Lower leg skin (tissue), 3 donors: ENCODE measurements around the gene ELN.

Experiments
- POLR2A ChIP-seq, 2 donors: fragments of 450-650 bp; IDR thresholded peaks; one replicate each; pipeline ENCODE4 v1.6.1; 2016 to 2017; ENCODE audit warnings: antibody characterized with exemption in 2 of 2, mild to moderate bottlenecking in 1 of 2, moderate library complexity in 1 of 2
- TF ChIP-seq, protein P1 (sequence below), 3 donors: fragments of 450-650 bp; IDR thresholded peaks; one replicate each; pipeline ENCODE4 v1.5.1; 2016; ENCODE audit warnings: antibody characterized with exemption in 3 of 3, mild to moderate bottlenecking in 3 of 3, moderate library complexity in 2 of 3

DNA sequence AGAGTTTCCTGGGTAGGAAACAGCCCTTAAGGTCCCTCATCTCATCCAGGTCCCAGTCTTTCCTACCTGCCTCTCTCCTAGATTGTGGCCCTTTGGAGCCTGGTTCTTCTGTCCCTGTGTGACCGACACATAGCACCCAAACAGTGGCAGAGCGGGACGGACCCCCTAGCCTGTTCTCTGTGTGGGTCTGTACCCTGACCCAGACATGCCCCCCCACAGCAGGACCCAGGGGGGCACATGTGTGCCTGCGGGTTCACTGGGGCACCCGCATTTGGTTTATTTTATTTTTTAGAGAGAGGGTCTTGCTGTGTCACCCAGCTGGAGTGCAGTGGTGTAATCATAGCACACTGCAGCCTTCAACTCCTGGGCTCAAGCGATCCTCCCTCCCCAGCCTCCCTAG, 67.2 kb downstream of the ELN start:
- TF ChIP-seq, protein P1, sequence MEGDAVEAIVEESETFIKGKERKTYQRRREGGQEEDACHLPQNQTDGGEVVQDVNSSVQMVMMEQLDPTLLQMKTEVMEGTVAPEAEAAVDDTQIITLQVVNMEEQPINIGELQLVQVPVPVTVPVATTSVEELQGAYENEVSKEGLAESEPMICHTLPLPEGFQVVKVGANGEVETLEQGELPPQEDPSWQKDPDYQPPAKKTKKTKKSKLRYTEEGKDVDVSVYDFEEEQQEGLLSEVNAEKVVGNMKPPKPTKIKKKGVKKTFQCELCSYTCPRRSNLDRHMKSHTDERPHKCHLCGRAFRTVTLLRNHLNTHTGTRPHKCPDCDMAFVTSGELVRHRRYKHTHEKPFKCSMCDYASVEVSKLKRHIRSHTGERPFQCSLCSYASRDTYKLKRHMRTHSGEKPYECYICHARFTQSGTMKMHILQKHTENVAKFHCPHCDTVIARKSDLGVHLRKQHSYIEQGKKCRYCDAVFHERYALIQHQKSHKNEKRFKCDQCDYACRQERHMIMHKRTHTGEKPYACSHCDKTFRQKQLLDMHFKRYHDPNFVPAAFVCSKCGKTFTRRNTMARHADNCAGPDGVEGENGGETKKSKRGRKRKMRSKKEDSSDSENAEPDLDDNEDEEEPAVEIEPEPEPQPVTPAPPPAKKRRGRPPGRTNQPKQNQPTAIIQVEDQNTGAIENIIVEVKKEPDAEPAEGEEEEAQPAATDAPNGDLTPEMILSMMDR (IDR thresholded peaks at IDR 0.05): no peak
- no peak for TF ChIP-seq POLR2A (IDR thresholded peaks at IDR 0.05)
